GM11168 (cell line): Measurements from ENCODE around the gene SPCS1.
"Not testable (repeated sequence)": the region's sequence is repeated elsewhere in the genome, so short reads cannot be mapped to it uniquely, and the experiment has no call there.

ENCODE experiments used
- in situ Hi-C: fragments of 300-500 bp; cut with MboI; formaldehyde crosslinking; loops from one replicate; pipeline ENCODE4 v1.12.0; 2022; ENCODE audit warnings: low sequenced_read_pairs; ENCODE audit not compliant: unreplicated experiment

Gene SPCS1

DNA sequence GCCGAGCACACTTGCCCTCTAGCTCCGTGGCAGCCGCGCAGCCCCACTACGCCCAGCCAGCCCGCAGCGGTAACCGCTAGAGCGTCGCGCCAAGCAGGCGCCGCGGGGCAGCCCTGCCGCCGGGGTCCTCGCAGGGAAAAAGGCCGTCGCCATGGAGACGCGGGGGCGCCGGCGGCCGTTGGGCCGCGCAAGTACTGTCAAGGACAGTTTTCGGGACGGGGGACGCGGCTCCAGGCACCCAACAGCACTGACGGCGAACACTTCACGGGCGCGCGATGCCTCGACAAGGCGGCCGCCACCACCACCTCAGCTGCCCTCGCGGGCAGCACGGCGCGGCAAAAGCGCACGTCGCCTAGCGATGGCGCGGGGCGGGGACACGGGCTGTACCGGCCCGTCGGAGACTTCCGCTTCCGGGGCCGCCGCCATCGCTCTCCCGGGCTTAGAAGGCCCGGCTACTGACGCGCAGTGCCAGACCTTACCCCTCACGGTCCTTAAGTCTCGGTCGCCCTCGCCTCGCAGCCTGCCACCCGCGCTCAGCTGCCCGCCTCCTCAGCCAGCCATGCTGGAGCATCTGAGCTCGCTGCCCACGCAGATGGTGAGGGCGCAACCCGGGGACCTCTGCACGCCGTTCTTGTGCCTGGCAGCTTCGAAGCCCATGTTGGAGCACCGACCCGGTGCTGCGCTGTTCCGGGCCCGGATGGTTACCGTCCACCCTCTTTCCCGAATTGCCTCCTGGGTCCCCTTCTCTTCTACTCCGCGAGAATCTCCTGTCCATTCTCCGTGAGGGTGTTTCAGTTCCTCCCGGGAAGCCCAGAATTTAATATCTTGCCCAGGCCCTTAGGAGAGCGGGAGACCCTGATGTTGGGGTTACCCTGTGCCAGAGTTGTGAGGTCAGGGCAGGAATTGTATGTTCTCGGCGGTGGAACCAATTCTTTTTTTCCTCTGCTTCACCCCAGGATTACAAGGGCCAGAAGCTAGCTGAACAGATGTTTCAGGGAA, at the start of gene SPCS1, which contains the start of gene GLT8D1:
Gene SPCS1, plus strand, starts transcription at position 419 of the 999 bp plus-strand sequence. Its CDS starts 141 bp downstream, at position 560.
Gene GLT8D1, minus strand, starts transcription at position 104 of the 999 bp plus-strand sequence. CDS start 5,331 bp downstream, outside the sequence.
- in situ Hi-C loops = no loop called here

DNA sequence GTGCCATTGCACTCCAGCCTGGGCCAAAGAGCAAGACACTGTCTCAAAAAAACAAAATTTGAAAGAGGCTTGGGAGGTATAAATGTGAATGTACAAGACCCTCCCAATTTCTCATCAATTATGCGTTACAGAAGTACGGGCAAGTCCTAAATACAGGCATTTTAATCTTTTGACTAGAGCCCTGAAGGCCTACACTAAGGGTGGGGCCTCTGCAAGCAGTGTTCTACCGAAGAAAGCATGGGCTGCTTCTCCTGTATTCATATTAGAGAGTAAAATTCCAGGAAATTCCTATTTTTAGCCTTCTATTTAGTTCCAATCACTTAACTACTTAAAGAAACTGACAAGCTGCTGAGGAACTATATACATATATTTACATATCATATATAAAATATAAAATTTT, 45.9 kb upstream of the SPCS1 start:
- in situ Hi-C loops = no loop called here

DNA sequence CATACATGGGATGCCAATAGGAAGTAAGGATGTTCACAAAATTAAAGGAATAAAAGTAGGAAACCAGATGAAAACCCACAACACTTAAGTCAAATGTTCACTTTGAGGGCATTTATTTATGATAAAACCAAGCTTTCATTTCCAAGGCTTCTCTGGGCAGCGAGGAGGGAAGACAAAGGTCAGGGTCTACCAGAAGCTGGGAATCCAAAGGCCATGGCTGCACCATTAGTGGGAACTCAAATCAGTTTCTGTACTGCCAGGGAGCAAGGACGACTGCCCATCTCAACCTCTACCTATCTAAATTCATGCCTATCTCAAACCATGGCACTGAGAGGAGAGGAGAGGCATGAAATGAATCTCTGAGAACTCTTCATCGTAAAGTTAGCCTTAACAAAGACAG, 42.8 kb upstream of the SPCS1 start:
- in situ Hi-C loops = no loop called here

DNA sequence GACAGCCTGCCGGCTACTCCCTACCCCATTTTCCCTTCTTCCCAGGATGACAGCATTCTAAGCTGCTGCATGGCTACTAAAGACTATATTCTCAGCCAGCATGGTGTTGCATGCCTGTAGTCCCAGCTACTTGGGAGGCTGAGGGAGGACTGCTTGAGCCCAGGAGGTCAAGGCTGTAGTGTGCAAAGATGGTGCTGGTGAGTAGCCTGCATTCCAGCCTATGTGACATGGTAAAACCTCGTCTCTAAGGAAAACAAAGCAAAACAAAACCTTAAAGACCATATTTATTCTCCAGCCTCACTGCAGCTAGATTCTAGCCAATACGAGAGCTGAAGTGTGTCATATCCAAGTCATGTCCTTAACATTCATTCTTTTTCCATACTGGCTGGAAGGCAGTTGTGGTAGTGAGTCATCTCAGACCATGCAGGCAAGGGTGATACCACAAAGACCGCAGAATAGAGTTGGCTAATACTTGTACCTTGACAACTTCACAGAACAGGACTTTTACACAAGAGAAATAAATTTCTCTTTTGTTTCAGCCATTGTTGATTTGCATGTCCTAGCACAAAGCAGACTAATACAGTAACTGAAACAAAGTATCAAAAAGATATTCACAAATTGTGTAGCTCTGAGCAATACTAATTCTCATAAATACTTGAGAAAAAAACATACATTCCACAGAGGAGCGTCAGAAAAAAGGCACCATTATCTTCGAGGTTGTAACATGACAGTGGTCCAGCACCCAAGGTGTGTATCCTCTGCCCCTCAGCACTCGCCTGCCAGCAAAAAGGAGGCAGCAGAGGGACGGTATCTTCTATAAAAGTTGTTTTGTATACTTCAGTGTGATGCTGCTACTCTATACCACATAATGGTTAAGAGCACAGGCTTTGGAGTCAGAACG, 35.0 kb upstream of the SPCS1 start:
- in situ Hi-C loops = no loop called here

DNA sequence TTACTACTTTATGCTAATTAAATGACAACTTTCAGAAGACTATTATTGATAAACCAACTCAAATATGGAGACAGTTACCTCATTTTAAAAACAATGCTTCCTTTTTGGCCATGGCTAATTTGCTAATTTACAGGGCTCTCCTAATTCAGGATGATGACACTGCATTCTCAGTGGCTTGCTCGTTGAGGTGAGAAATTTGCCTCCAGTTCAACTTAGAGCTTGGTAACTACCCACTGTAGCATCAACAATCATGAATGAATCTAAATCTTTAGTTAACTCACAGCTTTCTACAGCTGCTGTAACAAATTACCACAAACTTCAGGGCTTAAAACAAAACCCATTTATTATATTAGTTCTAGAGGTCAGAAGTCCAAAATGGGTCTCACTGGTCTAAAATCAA, 34.2 kb upstream of the SPCS1 start:
- in situ Hi-C loops = no loop called here

DNA sequence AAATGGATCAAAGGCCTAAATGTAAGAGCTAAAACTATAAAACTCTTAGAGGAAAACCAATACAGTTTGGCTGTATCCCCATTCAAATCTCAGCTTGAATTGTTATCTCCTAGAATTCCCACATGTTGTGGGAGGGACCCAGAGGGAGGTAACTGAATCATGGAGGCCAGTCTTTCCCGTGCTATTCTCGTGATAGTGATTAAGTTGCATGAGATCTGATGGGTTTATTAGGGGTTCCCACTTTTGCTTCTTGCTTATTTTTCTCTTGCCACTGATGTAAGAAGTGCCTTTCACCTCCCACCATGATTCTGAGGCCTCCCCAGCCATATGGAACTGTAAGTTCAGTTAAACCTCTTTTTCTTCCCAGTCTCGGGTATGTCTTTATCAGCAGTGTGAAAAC, 29.7 kb upstream of the SPCS1 start:
- in situ Hi-C loops = not testable (repeated sequence)

DNA sequence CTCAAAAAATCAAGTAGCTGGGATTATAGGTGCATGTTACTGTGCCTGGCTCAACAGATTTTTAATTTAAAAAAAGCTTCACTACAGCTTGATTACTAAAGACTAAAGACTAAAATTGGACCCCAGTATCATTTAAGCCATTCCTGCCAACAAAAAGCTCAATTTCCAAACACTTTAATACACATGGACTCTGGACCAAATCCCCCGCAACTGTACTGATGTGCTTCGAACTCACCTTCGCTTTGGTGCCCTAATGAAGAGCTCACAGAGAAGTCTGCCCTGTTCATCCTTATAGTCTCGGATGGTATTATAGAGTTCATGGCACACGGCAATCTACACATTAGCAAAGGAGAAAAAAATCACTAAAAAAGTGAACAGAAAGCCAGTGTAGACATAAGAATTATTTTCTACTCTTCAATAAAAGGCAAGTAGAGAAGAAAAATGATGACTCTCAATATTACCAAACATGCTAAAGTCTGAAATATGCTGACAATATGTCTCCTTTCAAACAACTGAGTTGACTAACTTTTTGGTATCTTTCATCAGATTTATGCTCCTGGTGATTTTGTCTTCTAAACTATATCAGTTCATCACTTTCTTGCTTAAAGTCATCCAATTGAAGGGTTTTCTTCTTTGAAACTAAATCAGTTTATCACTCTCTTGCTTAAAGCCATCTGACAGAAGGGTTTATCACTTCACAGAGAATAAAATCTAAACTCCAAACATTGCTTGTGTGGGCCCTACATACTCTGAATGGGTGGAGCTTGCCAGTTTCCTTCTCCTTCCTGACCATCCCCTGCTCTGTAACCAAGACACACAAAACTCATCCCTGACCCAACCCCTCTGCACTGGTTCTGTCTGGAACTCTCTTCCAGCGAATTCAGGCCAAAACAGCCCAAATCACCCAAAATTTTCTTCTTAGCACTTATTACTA, 27.4 kb upstream of the SPCS1 start:
- in situ Hi-C loops = no loop called here

DNA sequence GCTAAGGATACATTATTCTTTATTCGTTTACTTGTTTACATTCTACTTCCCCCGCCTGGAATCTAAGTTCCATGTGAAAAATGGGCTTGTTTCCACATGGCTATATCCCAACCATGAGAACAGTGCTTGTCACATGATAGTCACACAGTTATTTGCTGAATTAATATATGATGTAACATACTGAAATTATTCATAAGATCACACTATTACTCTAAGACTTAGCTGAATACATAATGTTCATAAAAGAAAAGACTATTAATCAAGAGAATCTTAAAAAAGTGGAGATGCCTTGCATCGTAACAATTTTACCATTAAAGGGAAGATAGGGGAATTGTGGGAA, 26.7 kb upstream of the SPCS1 start:
- in situ Hi-C loops = no loop called here

DNA sequence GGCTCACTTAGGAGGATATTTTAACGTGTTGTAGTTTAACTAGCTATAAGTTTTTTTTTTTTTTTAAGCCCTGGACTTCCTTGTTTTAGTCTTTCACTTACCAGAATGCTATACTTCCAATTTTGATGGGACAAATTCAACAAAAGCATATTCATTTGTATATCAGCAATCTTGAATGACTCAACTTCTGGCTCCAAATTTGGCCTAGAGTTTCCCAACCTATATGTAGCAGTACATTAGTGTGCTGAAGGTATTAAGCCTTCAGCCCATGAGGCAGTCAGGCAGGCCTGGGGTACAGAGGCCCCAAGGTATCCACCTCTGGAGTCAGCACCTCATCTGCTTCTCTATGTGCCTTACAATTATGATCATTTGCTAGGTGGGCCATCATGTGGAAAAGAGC, 26.1 kb upstream of the SPCS1 start:
- in situ Hi-C loops = no loop called here

DNA sequence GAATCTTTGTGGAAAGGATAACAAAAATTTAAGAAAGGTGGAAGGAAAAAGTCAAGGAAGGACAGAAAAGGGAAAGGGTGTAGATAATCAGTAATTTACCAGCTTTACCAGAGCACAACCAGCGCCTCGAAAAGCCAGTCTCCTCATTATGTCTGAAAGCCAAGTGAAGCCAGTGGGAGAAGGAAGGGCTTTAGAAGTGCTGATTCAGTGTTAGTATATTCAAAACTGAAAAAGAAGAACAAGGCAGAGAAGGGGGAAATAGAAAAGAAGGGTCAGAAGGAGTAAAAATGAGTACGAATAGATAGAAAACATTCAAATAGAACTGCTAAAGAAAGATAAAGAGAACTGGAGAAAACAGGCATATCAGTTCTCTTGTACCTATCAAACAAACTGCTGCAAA, 24.3 kb upstream of the SPCS1 start:
- in situ Hi-C loops = no loop called here

DNA sequence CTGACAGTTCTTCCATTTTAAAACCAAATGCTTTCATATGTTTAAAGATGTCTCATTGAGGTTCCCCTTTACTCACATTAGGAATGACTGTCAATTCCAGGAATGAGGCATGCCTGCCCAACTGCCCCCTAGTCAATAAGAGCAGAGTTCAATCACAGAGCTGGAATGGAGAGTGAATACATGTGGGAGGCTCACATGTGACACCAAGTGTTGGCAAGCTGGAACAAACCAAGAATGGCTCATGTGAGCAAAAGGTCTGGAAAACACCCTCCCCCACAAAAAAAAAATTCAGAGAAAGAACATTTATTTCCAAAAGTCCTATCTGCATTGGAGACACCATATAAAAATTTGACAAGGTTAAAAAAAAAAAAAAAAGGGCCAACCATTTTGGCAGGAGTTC, 23.9 kb upstream of the SPCS1 start:
- in situ Hi-C loops = no loop called here

DNA sequence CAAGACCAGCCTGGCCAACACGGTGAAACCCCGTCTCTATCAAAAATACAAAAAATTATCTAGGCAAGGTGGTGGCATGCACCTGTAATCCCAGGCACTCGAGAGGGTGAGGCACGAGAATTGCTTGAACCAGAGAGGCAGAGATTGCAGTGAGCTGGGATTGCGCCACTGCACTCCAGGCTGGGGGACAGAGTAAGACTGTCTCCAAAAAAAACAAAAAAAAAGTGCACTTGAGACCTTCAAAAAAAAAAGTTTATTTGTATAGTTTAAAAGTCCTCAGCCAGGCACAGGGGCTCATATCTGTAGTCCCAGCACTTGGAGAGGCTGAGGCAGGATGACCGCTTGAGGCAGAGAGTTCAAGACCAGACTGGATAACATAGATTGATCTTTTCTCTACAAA, 22.3 kb upstream of the SPCS1 start:
- in situ Hi-C loops = no loop called here

DNA sequence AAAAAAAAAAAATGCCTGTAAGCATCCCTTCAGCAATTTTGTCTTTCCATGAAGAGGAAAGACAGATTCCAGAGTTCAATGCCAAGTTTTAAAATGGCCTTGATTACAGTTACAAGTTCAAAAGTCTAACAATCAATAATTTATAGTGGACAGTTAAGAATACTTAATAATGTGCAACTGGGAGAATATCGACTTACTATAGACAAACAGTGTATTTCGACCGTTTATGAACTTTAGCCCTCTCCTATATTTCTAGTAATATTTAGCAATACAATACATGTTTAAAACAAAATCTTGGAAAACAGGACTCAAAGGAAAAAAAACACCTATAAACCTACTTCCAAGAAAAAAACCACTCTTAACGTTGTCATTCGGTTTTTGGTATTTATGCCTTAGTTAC, 21.7 kb upstream of the SPCS1 start:
- in situ Hi-C loops = no loop called here

DNA sequence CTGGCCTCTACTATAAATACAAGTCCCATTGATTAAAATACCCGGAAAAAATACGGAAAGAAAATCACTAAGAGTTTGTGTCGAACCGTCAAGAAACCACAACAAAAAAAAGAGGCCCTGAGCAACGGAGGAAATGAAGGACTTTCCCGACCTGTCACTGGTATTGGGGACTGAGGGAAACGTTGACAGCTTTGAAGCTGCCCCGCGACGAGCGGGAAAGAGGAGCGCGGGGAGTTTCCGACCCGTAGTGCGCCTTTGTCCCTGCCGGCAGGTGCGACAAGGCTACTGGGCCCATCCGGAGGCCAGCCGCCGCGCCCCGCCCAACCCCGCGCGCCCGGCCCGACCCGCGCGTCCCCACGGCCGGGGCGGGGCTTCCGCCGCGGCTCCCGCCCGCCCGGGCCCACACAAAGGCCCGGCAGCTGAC, 20.6 kb upstream of the SPCS1 start:
- in situ Hi-C loops = no loop called here

DNA sequence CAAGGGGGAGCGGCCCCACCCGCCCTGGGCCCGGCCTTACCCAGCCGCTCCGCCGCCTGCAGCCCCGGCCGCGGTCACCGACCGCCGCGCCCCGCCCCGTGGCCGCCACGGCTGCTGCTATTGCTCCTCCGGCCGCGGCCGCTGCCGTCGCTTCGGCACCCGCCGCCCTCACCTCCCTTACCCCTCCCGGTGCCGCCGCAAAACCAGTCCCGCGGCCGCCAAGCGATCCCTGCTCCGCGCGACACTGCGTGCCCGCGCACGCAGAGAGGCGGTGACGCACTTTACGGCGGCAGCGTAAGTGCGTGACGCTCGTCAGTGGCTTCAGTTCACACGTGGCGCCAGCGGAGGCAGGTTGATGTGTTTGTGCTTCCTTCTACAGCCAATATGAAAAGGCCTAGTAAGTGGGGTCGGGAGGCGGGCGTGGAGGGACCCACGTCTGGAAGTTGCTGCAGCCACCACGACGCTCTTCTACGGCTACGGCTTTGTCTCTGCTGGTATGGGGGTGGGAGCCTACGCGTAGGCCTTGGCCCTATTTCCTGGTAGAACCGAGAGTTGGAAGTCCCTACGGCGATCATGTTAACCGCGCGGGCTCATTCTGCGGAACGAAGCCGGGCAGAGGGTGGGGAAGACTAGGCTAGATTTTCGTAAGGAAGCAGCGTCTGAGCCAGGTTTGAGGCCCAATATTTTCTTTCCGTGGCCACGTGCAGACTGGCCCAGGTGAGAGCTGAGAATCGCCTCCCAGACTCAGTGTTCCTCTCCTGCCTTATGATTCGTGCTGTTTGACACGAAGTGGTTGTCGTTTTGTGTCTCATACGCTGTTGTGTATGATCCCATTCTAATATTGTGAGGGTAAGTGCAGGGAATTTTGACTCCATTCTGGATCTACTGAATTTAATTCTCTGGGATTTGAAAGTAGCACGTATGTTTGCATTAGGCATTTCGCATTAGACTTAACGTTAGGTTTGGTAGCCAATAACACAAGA, 19.9 kb upstream of the SPCS1 start, which contains the start of the genes GNL3 and PBRM1:
Gene GNL3, plus strand, starts transcription at position 324 of the 983 bp plus-strand sequence. Its CDS starts 61 bp downstream, at position 385.
Gene PBRM1, minus strand, starts transcription at position 205 of the 983 bp plus-strand sequence.
- in situ Hi-C loops = no loop called here

DNA sequence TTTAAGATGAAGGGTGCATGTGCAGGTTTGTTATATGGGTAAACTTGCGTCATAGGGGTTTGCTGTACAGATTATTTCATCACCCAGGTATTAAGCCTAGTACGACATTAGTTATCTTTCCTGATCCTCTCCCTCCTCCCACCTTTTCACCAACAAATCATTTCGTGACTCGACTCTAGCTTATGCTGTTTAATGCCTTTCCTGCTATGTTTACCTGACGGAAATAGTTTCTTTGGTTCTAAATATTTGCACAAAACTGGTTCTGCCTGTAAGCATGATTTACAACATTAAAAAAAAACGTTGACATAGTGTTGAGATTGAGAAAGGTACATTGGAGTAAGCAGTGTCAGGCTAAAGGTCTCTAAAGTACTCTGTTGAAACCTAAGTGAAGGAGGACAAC, 17.6 kb upstream of the SPCS1 start:
- in situ Hi-C loops = no loop called here

DNA sequence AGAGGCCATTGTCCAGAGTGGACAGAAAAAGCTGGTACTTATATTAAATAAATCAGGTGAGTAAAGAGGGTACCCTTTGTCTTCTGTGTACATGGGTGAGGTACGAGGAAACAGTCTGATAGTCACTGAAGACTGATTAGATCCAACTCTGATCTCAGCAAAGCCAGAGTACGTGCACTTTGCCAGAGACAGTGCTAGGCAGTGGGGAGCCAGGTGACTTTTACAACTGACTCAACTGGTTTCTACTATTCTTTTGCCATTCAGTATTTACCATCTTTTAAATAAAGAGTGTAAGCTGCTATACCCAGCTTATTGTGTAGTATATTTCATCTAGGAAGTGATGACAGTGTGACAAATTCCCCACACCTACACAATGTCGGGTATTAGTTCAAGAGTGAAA, 16.8 kb upstream of the SPCS1 start:
- in situ Hi-C loops = no loop called here

DNA sequence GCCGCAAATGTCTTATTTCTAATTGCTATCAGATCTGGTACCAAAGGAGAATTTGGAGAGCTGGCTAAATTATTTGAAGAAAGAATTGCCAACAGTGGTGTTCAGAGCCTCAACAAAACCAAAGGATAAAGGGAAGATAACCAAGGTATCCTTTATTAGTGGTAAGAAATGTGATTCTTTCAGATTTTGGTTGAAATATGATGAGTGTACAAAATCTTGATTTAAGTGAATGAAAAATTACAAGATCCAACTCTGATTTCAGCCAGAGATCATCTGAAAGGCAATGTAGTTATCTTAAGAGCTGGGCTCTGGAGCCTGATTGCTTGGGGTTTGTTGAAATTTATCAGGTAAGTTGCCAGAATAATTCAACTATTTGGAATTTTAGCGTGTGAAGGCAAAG, 15.3 kb upstream of the SPCS1 start:
- in situ Hi-C loops = no loop called here

DNA sequence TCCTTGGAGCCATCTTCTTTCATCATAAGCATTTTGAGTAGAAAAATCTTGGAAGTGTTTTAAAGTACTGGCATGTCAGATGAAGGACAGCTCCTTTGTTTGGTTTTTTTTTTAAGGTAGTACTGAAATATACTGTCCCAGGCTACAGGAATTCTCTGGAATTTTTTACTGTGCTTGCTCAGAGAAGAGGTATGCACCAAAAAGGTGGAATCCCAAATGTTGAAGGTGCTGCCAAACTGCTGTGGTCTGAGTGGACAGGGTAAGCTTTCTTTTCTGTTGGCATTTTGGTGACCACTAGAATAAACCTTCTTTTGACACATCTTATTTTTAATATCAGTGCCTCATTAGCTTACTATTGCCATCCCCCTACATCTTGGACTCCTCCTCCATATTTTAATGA, 12.8 kb upstream of the SPCS1 start:
- in situ Hi-C loops = no loop called here
